ENCODE measurements around the gene UQCC5.

- TF ChIP-seq, protein P1, sequence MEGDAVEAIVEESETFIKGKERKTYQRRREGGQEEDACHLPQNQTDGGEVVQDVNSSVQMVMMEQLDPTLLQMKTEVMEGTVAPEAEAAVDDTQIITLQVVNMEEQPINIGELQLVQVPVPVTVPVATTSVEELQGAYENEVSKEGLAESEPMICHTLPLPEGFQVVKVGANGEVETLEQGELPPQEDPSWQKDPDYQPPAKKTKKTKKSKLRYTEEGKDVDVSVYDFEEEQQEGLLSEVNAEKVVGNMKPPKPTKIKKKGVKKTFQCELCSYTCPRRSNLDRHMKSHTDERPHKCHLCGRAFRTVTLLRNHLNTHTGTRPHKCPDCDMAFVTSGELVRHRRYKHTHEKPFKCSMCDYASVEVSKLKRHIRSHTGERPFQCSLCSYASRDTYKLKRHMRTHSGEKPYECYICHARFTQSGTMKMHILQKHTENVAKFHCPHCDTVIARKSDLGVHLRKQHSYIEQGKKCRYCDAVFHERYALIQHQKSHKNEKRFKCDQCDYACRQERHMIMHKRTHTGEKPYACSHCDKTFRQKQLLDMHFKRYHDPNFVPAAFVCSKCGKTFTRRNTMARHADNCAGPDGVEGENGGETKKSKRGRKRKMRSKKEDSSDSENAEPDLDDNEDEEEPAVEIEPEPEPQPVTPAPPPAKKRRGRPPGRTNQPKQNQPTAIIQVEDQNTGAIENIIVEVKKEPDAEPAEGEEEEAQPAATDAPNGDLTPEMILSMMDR (IDR thresholded peaks at IDR 0.05): no peak
- no peak for TF ChIP-seq POLR2A (IDR thresholded peaks at IDR 0.05)
Observed at GRCh38 chr3:52530918-52531826, 5.2 kb upstream of the UQCC5 start.
